ENCODE measurements around the gene ADAMTS14. TPM values are rescaled to one million over a fixed set of nuclear protein-coding genes. Genes with fewer than 3 reads are reported as not detected.

ADAMTS14 gene
- total RNA-seq, 1 donor from 2014 or later: 0.19 TPM

- H3K27ac Mint-ChIP-seq (ENCODE audit: unreplicated experiment): no peak overlapping the region
- no peak overlapping the region for H3K4me3 Mint-ChIP-seq
- no peak for TF ChIP-seq CTCF (conservative IDR thresholded peaks at IDR 0.05)
- DNase-seq (ENCODE audit: low read depth, low spot score): no peak
- H3K27me3 Mint-ChIP-seq (ENCODE audit: low read depth): peaks cover 49% of the 10 kb centered on the region
- peaks cover 25% of the 10 kb centered on the region for H3K4me1 Mint-ChIP-seq
- no peaks in the 10 kb centered on the region for H3K36me3 Mint-ChIP-seq (ENCODE audit: low read depth)
- no peaks in the 10 kb centered on the region for H3K9me3 Mint-ChIP-seq
Observed at GRCh38 chr10:70675496-70676161, 3.3 kb downstream of the ADAMTS14 start.

- Mint-ChIP-seq H3K27me3 (ENCODE audit: low read depth) (peaks cover 42% of the 10 kb centered on the region), H3K36me3 (ENCODE audit: low read depth) (no peaks in the 10 kb centered on the region), H3K4me1 (peaks cover 16% of the 10 kb centered on the region)
Observed at GRCh38 chr10:70676511-70676910, 4.2 kb downstream of the ADAMTS14 start.

GRCh38 chr10:70677016-70677415, 4.7 kb downstream of the ADAMTS14 start:
- TF ChIP-seq CTCF (conservative IDR thresholded peaks at IDR 0.05): no peak
- H3K36me3 Mint-ChIP-seq (ENCODE audit: low read depth): no peaks in the 10 kb centered on the region
- no peaks in the 10 kb centered on the region for H3K9me3 Mint-ChIP-seq
- peaks cover 36% of the 10 kb centered on the region for H3K27me3 Mint-ChIP-seq (ENCODE audit: low read depth)
- peaks cover 15% of the 10 kb centered on the region for H3K4me1 Mint-ChIP-seq
- no peak overlapping the region for H3K27ac Mint-ChIP-seq (ENCODE audit: unreplicated experiment)
- DNase-seq (ENCODE audit: low read depth, low spot score): no peak
- no peak overlapping the region for H3K4me3 Mint-ChIP-seq

More at GRCh38 chr10:70676511-70676910, 4.2 kb downstream of the ADAMTS14 start:
- Mint-ChIP-seq H3K27ac (ENCODE audit: unreplicated experiment) (no peak overlapping the region), H3K4me3 (no peak overlapping the region), H3K9me3 (no peaks in the 10 kb centered on the region)
- no peak for DNase-seq (ENCODE audit: low read depth, low spot score)
- TF ChIP-seq CTCF (conservative IDR thresholded peaks at IDR 0.05): no peak

- no peak for TF ChIP-seq CTCF (conservative IDR thresholded peaks at IDR 0.05)
- no peak overlapping the region for H3K27ac Mint-ChIP-seq (ENCODE audit: unreplicated experiment)
- H3K9me3 Mint-ChIP-seq: no peaks in the 10 kb centered on the region
- H3K4me1 Mint-ChIP-seq: peaks cover 16% of the 10 kb centered on the region
- H3K27me3 Mint-ChIP-seq (ENCODE audit: low read depth): peaks cover 36% of the 10 kb centered on the region
- no peaks in the 10 kb centered on the region for H3K36me3 Mint-ChIP-seq (ENCODE audit: low read depth)
- H3K4me3 Mint-ChIP-seq: no peak overlapping the region
- no peak for DNase-seq (ENCODE audit: low read depth, low spot score)
Observed at GRCh38 chr10:70677620-70678249, 5.4 kb downstream of the ADAMTS14 start.

GRCh38 chr10:70678250-70678635, 5.9 kb downstream of the ADAMTS14 start:
- Mint-ChIP-seq H3K27ac (ENCODE audit: unreplicated experiment) (no peak overlapping the region), H3K4me3 (no peak overlapping the region), H3K36me3 (ENCODE audit: low read depth) (no peaks in the 10 kb centered on the region), H3K9me3 (no peaks in the 10 kb centered on the region), H3K4me1 (peaks cover 14% of the 10 kb centered on the region), H3K27me3 (ENCODE audit: low read depth) (peaks cover 31% of the 10 kb centered on the region)
- no peak for DNase-seq (ENCODE audit: low read depth, low spot score)
- no peak for TF ChIP-seq CTCF (conservative IDR thresholded peaks at IDR 0.05)

All from neural crest cell (in vitro differentiated cells).